Measurements from ENCODE around the gene RAB17.

Gene RAB17

GRCh38 chr2:237538001-237538720 is 52.4 kb downstream of the RAB17 start:
- ChIA-PET POLR2A (no interaction called here), CTCF (no interaction called here)
- TF ChIP-seq L3MBTL2 (conservative IDR thresholded peaks at IDR 0.05) (no peak), LEF1 (IDR thresholded peaks at IDR 0.05; ENCODE audit: borderline replicate concordance) (no peak), SP1 (IDR thresholded peaks at IDR 0.05) (no peak), CTBP1 (IDR thresholded peaks at IDR 0.05; ENCODE audit: borderline replicate concordance) (no peak), FOXM1 (IDR thresholded peaks at IDR 0.05; ENCODE audit: borderline replicate concordance) (no peak), ARNT (IDR thresholded peaks at IDR 0.05) (no peak), ZNF384 (IDR thresholded peaks at IDR 0.05) (no peak), FOXA1 (IDR thresholded peaks at IDR 0.05) (no peak), HDGF (IDR thresholded peaks at IDR 0.05; ENCODE audit: borderline replicate concordance) (no peak), FOXK2 (IDR thresholded peaks at IDR 0.05) (no peak), BHLHE40 (IDR thresholded peaks at IDR 0.05; ENCODE audit: borderline replicate concordance) (no peak), TARDBP (IDR thresholded peaks at IDR 0.05) (no peak), SUZ12 (IDR thresholded peaks at IDR 0.05) (no peak), ELF4 (IDR thresholded peaks at IDR 0.05) (no peak), NFRKB (IDR thresholded peaks at IDR 0.05) (no peak)
- TF ChIP-seq, protein P1, sequence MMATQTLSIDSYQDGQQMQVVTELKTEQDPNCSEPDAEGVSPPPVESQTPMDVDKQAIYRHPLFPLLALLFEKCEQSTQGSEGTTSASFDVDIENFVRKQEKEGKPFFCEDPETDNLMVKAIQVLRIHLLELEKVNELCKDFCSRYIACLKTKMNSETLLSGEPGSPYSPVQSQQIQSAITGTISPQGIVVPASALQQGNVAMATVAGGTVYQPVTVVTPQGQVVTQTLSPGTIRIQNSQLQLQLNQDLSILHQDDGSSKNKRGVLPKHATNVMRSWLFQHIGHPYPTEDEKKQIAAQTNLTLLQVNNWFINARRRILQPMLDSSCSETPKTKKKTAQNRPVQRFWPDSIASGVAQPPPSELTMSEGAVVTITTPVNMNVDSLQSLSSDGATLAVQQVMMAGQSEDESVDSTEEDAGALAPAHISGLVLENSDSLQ (IDR thresholded peaks at IDR 0.05), result no peak
- no peak for DNase-seq (ENCODE audit: extremely low spot score)

GRCh38 chr2:237536617-237537016 is 53.9 kb downstream of the RAB17 start:
- CTCF ChIA-PET, result no interaction called here
- TF ChIP-seq L3MBTL2 (conservative IDR thresholded peaks at IDR 0.05), result no peak
- TF ChIP-seq ZNF384 (IDR thresholded peaks at IDR 0.05), result no peak
- no peak for TF ChIP-seq LEF1 (IDR thresholded peaks at IDR 0.05; ENCODE audit: borderline replicate concordance)
- TF ChIP-seq FOXA1 (IDR thresholded peaks at IDR 0.05), result no peak
- TF ChIP-seq ARNT (IDR thresholded peaks at IDR 0.05), result no peak
- TF ChIP-seq NFRKB (IDR thresholded peaks at IDR 0.05), result no peak
- TF ChIP-seq, protein P1 (IDR thresholded peaks at IDR 0.05), result no peak
- no peak for TF ChIP-seq SUZ12 (IDR thresholded peaks at IDR 0.05)
- no peak for TF ChIP-seq ELF4 (IDR thresholded peaks at IDR 0.05)
- TF ChIP-seq SP1 (IDR thresholded peaks at IDR 0.05), result no peak
- no peak for DNase-seq (ENCODE audit: extremely low spot score)
- POLR2A ChIA-PET, result no interaction called here

DNA sequence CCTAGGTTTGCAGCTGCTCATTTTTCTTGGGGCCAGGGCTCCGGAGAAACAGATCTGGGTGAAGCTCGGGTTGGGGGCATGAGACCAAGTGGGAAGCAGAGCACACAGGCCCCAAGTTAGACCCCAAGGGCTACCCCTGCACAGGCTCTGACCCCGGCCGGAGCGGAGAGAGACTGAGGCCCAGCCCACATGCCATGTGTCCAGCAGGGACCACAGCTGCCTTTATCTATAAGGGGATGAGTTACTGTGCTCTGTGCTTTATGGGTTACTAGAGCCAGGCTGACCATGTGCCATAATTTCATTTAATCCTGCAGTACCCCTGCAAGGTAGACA is 54.5 kb downstream of the RAB17 start:
- POLR2A ChIA-PET, result no interaction called here
- TF ChIP-seq FOXM1 (IDR thresholded peaks at IDR 0.05; ENCODE audit: borderline replicate concordance), result no peak
- no peak for TF ChIP-seq TARDBP (IDR thresholded peaks at IDR 0.05)
- no peak for TF ChIP-seq SP1 (IDR thresholded peaks at IDR 0.05)
- no peak for TF ChIP-seq HDGF (IDR thresholded peaks at IDR 0.05; ENCODE audit: borderline replicate concordance)
- no peak for TF ChIP-seq ARNT (IDR thresholded peaks at IDR 0.05)
- no peak for TF ChIP-seq SUZ12 (IDR thresholded peaks at IDR 0.05)
- TF ChIP-seq, protein P1 (IDR thresholded peaks at IDR 0.05), result no peak
- no peak for TF ChIP-seq ZNF384 (IDR thresholded peaks at IDR 0.05)
- TF ChIP-seq BHLHE40 (IDR thresholded peaks at IDR 0.05; ENCODE audit: borderline replicate concordance), result no peak
- TF ChIP-seq NFRKB (IDR thresholded peaks at IDR 0.05), result no peak
- TF ChIP-seq LEF1 (IDR thresholded peaks at IDR 0.05; ENCODE audit: borderline replicate concordance), result no peak
- TF ChIP-seq CTBP1 (IDR thresholded peaks at IDR 0.05; ENCODE audit: borderline replicate concordance), result no peak
- TF ChIP-seq FOXK2 (IDR thresholded peaks at IDR 0.05), result no peak
- TF ChIP-seq FOXA1 (IDR thresholded peaks at IDR 0.05), result no peak
- CTCF ChIA-PET, result no interaction called here
- no peak for DNase-seq (ENCODE audit: extremely low spot score)

- POLR2A ChIA-PET, result no interaction called here
- CTCF ChIA-PET, result no interaction called here
- no peak for DNase-seq (ENCODE audit: extremely low spot score)
Observed at GRCh38 chr2:237535385-237536082, 55.0 kb downstream of the RAB17 start.

More at GRCh38 chr2:237535385-237536082, 55.0 kb downstream of the RAB17 start:
- TF ChIP-seq SUZ12 (IDR thresholded peaks at IDR 0.05) (no peak), CTBP1 (IDR thresholded peaks at IDR 0.05; ENCODE audit: borderline replicate concordance) (no peak), L3MBTL2 (conservative IDR thresholded peaks at IDR 0.05) (no peak), FOXA1 (IDR thresholded peaks at IDR 0.05) (no peak), TARDBP (IDR thresholded peaks at IDR 0.05) (no peak), SP1 (IDR thresholded peaks at IDR 0.05) (no peak), ZNF384 (IDR thresholded peaks at IDR 0.05) (no peak), FOXM1 (IDR thresholded peaks at IDR 0.05; ENCODE audit: borderline replicate concordance) (no peak), BHLHE40 (IDR thresholded peaks at IDR 0.05; ENCODE audit: borderline replicate concordance) (no peak), ELF4 (IDR thresholded peaks at IDR 0.05) (no peak), FOXK2 (IDR thresholded peaks at IDR 0.05) (no peak), NFRKB (IDR thresholded peaks at IDR 0.05) (no peak), ARNT (IDR thresholded peaks at IDR 0.05) (no peak), LEF1 (IDR thresholded peaks at IDR 0.05; ENCODE audit: borderline replicate concordance) (no peak), HDGF (IDR thresholded peaks at IDR 0.05; ENCODE audit: borderline replicate concordance) (no peak)
- TF ChIP-seq, protein P1 (IDR thresholded peaks at IDR 0.05), result no peak
